Right atrium auricular region (tissue), 2 donors: ENCODE data around the gene CRYBA4. TPM values are rescaled to one million over a fixed set of nuclear protein-coding genes. Genes with fewer than 3 reads are reported as not detected.

ENCODE experiments used
- DNase-seq: peaks from one replicate; pipeline ENCODE4 v3.0.0-alpha.2; 2019; ENCODE audit warnings: low spot score
- H3K27ac ChIP-seq, 2 donors: fragments of 200-600 bp; sonication (generic); 1 replicate in 1 of 2; 2 replicates in 1 of 2; pipeline ENCODE4 v1.5.1; 2016 to 2019
- H3K27me3 ChIP-seq, 2 donors: fragments of 200-600 bp; sonication (generic); one replicate each; pipeline versions ENCODE4 v1.5.1 to v1.6.0; 2017 to 2019
- H3K36me3 ChIP-seq: fragments of 200-600 bp; sonication (generic); one replicate; pipeline ENCODE4 v1.5.1; 2016
- H3K4me1 ChIP-seq, 2 donors: fragments of 200-600 bp; sonication (generic); one replicate each; pipeline versions ENCODE4 v1.5.1 to v1.6.0; 2017 to 2019
- H3K4me3 ChIP-seq, 2 donors: fragments of 200-600 bp; sonication (generic); 1 replicate in 1 of 2; 2 replicates in 1 of 2; pipeline ENCODE4 v1.5.1; 2017 to 2019; ENCODE audit warnings: mild to moderate bottlenecking in 1 of 2, moderate library complexity in 1 of 2
- H3K9me3 ChIP-seq, 2 donors: fragments of 200-600 bp; sonication (generic); one replicate each; pipeline ENCODE4 v1.5.1; 2019
- total RNA-seq, 2 donors: library from RNA; depleted of rRNA; stranded (reverse); fragments of >200 nt; gene quantifications; one replicate each; pipeline ENCODE4 v1.1.0, GENCODE V29; 2016
- TF ChIP-seq, protein P1 (sequence below), 2 donors: fragments of 200-600 bp; sonication (generic); IDR thresholded peaks; one replicate each; pipeline ENCODE4 v1.5.1; 2019; ENCODE audit warnings: antibody characterized with exemption in 2 of 2

The CRYBA4 gene
- total RNA-seq, 2 donors from 2014 or later: not detected

DNA sequence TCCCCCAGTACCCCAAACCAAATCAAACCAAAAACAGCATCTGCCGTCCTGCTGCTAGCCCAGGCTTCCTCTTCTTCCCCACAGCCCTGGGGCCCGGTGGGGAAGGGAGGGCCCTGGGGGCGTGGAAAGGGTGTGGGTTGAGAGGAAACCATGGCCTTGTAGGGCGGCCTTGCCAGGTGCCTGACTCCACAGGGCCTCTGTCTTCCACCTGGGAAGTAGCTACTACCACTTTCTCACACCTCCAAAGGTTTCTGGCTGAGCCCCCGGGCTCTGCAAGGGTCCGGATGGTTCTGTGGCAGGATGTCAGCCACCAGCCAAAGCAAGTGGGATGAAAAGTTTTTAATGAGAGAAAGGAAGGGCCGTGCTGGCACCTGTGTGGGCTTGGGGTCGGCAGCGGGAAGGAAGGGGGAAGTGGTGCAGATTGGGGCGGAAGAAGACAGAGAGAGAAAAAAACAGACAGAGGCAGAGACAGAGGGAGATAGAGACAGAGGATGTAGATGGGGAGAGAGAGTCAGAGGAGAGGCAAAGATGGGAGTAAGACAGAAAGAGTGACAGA lies 42.4 kb upstream of the CRYBA4 start:
- no peaks in the 10 kb centered on the region for H3K27me3 ChIP-seq
- TF ChIP-seq, protein P1, sequence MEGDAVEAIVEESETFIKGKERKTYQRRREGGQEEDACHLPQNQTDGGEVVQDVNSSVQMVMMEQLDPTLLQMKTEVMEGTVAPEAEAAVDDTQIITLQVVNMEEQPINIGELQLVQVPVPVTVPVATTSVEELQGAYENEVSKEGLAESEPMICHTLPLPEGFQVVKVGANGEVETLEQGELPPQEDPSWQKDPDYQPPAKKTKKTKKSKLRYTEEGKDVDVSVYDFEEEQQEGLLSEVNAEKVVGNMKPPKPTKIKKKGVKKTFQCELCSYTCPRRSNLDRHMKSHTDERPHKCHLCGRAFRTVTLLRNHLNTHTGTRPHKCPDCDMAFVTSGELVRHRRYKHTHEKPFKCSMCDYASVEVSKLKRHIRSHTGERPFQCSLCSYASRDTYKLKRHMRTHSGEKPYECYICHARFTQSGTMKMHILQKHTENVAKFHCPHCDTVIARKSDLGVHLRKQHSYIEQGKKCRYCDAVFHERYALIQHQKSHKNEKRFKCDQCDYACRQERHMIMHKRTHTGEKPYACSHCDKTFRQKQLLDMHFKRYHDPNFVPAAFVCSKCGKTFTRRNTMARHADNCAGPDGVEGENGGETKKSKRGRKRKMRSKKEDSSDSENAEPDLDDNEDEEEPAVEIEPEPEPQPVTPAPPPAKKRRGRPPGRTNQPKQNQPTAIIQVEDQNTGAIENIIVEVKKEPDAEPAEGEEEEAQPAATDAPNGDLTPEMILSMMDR (IDR thresholded peaks at IDR 0.05): no peak
- H3K4me1 ChIP-seq: peaks cover 0 to 33% of the 10 kb centered on the region in 2 donors
- H3K4me3 ChIP-seq: no peak overlapping the region
- peaks cover 12% of the 10 kb centered on the region for H3K36me3 ChIP-seq
- no peaks in the 10 kb centered on the region for H3K9me3 ChIP-seq
- no peak for DNase-seq
- H3K27ac ChIP-seq: no peak overlapping the region

DNA sequence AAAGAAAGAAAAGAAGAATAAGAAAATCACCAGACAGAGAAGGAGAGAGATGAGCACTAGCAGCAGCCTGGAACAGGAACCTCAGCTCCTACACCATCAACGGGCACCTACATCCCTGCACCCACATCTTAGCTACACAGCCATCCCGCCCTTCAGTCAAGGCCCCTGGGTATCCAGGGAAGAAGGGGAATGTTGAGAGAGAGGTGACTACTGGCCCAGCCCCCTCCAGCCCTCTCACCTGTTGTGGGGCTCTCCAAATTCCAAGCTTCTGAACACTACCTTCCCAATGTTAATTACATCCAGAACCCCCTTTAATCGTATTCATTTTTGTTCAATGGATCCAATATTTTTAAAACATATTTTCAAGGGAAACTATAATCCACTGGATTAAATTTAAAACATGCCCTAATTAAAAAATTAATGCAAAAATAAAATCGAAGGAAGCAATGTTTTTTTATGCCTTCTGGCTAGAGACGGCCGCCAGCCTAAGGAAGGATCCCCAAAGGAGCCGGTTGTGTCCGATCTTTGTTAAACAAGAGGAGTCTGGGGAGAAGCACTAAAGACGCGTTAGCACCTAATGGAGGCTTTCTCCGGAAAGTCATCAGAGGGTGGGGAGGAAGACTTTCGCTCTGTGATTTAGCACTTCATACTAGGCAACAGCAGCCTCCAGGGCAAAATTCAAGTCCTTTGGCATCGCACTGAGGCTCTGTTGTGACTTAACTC lies 41.4 kb upstream of the CRYBA4 start:
- no peak for DNase-seq
- no peaks in the 10 kb centered on the region for H3K9me3 ChIP-seq
- TF ChIP-seq, protein P1 (IDR thresholded peaks at IDR 0.05): no peak
- H3K27ac ChIP-seq: no peak overlapping the region
- no peaks in the 10 kb centered on the region for H3K27me3 ChIP-seq
- peaks cover 0 to 40% of the 10 kb centered on the region in 2 donors for H3K4me1 ChIP-seq
- peaks cover 12% of the 10 kb centered on the region for H3K36me3 ChIP-seq
- no peak overlapping the region for H3K4me3 ChIP-seq

DNA sequence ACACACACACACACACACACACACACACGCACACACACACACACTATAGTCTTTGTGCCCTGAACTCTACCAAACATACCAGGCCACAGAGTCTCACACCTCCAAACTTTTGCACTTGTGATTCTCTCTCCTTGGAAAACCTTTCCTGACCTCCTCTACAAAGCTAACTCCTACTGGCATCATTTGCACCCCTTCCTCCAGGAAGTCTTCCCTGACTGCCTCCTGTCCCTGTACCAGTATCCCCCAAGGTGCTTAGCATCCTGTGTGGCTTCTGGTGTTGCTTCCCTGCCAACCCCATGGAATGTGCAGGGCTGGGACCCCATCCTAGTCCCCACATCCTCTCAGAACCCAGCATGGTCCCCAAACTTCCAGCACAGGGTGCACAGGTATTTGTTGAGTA lies 40.7 kb upstream of the CRYBA4 start:
- H3K27ac ChIP-seq: no peak overlapping the region
- no peak overlapping the region for H3K4me3 ChIP-seq
- peaks cover 12% of the 10 kb centered on the region for H3K36me3 ChIP-seq
- no peaks in the 10 kb centered on the region for H3K9me3 ChIP-seq
- DNase-seq: no peak
- peaks cover 0 to 44% of the 10 kb centered on the region in 2 donors for H3K4me1 ChIP-seq
- H3K27me3 ChIP-seq: no peaks in the 10 kb centered on the region
- TF ChIP-seq, protein P1 (IDR thresholded peaks at IDR 0.05): no peak

DNA sequence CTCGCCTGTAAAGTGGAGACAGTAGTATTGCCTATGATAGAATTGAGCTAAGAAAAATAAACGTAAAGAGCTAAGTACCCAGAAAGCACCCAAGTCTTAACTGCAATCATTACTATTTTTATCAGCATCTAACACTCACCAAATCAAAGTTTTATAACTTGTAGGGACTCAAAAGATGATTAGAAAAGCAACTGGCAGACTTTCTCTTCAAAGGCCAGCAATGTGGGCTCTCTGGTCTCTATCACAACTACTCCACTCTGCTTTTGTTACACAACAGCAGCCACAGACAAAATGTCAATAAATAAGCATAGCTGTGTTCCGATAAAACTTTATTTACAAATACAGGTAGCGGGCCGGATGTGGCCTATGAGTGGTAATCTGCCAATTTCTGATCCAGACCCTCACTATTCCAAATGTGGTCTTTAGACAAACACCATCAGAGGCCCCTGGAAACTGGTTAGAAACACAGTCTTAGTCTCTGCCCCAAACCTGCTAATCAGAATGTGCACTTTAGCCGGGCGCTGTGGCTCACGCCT lies 40.1 kb upstream of the CRYBA4 start:
- TF ChIP-seq, protein P1 (IDR thresholded peaks at IDR 0.05): no peak
- DNase-seq: no peak
- H3K27me3 ChIP-seq: no peaks in the 10 kb centered on the region
- peaks cover 12% of the 10 kb centered on the region for H3K36me3 ChIP-seq
- no peak overlapping the region for H3K4me3 ChIP-seq
- H3K4me1 ChIP-seq: peaks cover 0 to 46% of the 10 kb centered on the region in 2 donors
- no peaks in the 10 kb centered on the region for H3K9me3 ChIP-seq
- H3K27ac ChIP-seq: no peak overlapping the region

DNA sequence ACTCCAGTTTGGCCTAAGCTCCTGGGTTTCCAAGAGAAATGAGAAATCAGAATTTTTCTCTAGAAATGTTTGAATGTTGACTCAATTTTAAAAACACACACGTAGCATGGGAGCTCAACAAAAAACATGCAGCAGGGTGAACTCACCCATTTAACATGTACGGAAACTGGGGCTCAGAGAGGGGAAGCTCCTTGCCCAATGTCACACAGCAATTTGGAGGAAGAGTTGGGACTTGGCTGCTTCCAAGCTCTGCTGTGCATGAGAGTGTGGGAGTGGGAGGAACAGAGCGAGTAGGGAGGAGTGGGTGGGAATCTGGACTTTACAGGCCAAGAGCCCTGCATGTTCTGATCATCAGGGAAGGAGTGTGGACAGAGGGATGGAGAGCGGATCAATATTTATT lies 37.8 kb upstream of the CRYBA4 start:
- H3K4me1 ChIP-seq: peaks cover 0 to 61% of the 10 kb centered on the region in 2 donors
- DNase-seq: no peak
- no peaks in the 10 kb centered on the region for H3K9me3 ChIP-seq
- peaks cover 12% of the 10 kb centered on the region for H3K36me3 ChIP-seq
- H3K4me3 ChIP-seq: no peak overlapping the region
- H3K27me3 ChIP-seq: no peaks in the 10 kb centered on the region
- no peak overlapping the region for H3K27ac ChIP-seq
- TF ChIP-seq, protein P1 (IDR thresholded peaks at IDR 0.05): no peak
